NCI-H2196 (cell line): ENCODE results near the gene AGAP1.

ENCODE experiments used
- DNase-seq: peaks from one replicate; lab custom pipeline; 2025; ENCODE audit not compliant: unreplicated experiment; lab: John Stamatoyannopoulos, UW

AGAP1 gene

DNA sequence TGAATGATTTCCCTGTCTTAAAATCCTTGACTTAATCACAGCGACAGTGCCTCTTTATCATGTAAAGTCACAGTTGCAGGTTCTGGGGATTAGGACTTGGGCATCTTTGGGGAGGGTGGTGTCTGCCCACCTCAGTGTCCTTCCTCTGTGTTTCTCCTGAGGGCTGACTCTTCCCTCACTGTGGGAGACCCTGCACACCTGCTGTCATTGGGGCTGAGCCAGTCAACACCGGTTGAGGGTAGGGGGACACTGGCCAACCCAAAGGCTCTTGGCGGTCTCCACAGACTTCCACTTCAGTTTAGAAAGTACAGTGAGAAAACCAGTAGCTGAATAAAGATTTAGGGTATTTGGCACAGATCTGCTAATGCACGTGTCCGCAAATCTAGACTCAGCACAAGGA lies 36.9 kb downstream of the AGAP1 start:
- DNase-seq, result no peak

DNA sequence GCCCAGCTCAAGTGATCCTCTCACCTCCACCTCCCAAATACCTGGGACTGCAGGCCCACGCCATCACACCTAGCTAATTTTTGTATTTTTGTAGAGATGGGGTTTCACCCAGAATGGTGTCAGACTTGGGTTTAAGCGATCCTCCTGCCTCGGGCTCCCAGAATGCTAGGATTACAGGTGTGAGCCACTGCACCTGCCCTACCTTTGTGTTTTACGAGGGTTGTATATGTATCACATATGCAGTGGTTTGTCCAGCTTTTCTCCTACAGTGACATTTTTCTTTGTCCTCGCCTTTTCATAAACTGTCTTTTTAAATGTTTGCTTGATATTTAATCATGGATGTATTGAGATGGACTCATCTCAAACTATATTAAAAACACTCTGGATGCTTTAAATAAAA lies 38.5 kb downstream of the AGAP1 start:
- no peak for DNase-seq

DNA sequence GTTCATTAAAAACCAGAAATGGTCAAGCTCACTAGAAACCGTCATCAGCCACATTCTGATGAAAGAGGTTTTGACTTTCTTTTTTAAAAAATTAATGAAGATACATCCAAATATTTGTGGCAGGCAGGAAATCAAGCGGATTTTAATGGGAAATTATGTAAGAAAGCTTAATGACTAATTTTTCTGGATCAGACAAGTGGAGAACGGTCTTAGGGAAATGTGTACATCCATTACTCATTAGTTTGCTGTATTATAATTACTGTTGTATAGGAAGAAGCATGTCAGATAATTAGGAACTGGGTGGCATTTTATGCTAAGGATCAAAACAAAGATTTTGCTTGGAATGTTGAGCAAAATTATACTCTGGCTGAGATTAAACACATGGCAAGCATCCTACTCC lies 39.4 kb downstream of the AGAP1 start:
- DNase-seq, result no peak

DNA sequence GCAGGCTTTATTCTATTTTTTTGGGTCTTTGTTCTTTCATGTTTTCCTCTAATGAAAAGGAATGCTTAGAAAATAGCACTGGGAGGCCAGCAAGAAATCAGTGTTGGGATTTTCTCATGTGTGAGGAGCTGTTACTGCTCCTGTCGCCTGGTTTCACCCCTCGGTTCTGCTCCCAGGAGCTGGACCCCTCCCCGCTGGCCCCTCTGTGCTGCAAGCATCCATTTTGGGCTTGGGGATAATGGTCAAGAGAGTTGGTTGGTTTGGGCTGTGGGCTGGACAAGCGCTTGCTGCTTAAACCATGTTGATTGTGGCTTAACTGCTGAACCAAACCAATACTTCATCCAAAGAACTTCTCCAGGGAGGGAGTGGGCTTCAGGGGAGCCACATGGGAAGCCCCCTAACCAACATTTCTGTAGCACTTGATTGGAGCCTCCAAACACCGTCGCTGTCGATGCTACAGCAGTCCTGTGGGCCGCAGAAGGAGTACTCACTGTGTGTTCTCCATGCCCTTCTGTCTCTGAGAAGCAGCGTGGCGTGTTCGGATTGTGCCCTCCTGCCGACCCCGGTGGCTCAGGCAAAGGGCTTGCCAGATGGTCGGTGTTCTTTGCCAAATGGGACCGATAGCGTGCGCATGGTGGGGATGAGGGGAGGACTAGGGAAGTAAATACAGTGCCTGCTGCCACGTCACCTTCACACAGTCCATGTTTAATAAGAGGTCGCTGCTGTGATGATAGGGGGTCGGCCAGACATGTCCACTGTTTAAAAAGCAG lies 40.0 kb downstream of the AGAP1 start:
- DNase-seq, result no peak

DNA sequence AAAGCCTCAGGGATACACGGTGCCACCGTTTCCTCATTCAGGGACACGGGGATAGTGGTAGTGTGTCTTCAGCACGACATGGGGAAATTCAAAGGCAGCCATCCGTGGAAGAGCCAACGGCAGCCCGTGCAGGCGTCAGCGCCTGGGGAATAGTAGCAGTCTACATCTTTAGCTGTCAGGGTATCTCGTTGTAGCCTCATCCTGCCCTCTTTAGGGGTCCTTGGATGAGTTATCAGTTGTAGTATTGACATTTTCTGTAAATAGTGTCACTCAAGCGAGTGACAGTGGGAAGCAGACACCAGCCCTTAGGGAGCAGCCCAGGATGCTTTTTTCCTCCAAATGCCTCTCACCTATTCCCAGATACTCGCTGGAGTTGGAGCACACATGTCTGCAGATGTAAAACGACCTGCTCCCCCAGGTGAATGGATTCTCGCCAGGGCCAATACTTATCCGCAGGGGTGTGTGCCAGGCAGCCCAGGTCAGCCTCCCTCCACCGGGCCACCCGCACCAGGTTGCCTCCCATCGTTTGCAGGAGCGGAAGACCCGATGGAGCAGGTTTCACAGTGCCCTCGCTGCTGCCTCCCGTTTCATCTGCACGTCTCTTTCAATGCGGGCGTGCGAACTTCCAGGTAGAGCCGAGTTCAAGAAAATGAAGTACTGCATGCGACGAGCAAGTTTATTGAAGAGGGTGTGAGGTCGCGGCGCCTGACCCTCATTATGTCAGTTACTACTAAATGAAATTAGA lies 41.0 kb downstream of the AGAP1 start:
- no peak for DNase-seq

DNA sequence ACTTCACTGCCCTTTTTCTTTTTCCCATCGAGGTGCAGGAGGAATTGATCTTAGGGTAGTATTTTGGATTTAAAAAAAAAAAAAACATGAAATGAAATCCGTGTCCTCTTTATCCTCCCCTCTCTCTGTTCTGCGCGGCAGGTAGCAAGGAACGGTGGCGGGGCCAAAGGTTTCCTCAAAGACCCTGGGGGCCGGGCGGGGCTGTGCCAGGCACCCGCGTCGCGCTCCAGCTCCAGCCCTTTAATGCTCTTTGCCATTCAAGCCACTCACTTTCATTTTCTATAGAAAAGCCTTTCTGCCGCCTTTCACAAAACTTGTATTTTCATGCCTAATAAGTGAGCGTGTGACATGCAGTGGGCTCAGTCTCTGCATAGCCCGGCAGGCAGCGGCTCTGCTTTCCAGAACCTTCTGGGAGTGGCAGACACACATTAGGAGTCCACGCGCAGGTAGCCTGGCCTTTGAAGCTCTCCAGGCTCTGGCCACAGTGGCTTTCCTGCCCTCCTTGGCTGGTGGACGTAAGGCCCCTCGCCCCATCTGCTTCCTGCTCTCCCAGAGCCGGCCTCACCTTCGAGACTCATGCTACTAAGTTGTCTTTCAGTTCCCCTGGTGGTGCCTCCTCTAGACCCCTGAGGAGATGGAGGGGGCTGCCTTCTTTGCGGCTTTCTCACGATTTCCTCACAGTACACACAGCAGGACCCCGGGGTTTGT lies 41.7 kb downstream of the AGAP1 start:
- no peak for DNase-seq

DNA sequence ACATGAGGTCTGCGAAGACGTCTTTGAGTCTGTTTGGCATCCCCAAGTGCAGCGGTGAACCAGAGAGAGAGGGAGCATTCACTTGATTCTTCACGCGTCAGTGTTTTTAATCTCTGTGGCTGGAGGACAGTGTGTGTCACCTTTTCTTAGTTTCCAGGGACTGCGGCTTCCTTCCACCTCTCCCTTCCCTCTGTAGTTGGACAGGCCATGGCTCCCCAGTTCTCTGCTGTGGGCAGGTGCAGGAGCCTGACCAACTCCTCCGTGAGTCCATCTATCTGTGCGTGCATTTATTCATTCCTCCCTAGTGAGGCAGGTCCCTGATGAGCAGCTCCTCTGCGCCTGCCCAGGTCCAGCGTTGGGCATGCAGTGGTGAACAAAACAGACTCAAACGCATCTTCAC lies 42.9 kb downstream of the AGAP1 start:
- DNase-seq, result no peak

DNA sequence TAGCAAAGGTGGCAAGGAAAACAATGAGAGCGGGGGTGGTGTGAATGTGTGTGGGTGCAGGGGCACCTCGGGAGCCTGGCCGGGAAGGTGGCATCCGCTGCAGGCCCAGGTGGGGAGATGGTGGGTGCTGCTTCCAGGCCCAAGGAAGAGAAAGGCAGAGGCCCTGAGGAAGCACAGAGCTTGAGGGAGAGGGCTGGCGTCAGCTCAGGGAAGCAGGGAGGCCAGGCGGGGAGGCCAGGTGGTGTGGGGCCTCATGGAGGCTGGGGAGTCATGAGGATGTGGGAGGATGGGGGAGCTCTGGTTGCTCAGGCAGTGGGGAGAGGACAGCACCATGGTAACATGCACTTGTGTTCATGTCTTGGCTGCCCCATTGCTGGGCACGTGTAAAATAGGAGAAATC lies 43.3 kb downstream of the AGAP1 start:
- DNase-seq, result no peak

DNA sequence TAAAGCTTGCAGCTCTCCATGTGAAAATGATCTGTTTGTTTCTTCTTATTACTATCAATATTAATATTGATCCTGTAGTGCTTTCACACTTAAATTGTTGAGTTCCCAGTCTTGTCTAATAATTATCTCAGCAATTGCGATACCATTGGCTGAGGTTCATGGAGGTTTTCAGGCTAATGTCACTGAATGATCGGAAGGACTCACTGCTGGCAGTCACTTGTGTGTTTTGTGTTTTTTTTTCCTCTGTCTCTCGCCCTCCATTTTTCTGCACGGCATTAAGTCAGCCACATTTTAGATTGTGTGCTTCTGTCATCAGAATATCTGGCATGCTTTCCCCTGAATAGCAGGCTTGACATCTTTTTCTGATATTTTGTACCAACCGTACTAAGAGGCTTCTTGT lies 43.7 kb downstream of the AGAP1 start:
- DNase-seq, result no peak

DNA sequence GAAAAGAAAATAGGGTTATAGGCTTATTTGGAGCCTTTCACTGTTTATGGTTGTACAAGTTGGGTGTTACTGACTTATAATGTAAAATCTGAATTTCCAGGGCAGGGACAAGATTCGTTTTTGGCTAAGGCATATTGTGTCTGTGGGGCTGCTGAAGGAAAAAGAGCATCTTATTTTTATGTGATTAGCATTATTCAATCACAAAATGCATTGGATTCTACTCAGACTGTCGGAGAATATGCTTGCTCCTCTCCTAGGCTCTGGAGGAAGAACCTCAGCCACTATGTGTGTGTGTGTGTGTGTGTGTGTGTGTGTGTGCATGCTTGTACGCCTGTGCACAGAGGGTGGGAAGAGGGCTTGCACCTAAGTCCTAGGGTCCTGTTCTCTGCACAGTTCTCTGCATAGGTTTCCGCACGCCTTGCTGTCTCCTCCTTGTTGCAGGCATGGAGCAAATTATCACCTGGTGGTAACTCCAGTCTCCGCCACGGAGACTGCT lies 44.3 kb downstream of the AGAP1 start:
- DNase-seq, result no peak

DNA sequence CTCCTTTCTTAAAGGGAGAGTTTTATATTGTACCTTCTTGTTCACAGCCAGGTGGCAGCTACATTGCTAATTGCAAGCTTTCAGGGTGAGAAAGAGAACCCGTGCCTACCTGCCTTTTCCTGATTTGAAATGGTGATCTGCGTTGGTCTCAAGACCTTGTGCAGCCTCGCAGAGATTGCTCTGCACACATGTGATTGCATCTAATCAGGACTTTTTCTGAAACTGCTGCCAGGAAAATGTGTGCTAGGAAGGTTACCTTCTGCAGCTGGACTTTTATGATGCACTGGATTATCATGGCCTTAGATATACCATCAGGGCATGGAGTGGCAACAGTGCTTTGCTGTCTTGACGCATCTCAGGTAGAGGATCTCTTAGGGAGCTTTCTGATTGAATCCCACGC lies 45.1 kb downstream of the AGAP1 start:
- no peak for DNase-seq

DNA sequence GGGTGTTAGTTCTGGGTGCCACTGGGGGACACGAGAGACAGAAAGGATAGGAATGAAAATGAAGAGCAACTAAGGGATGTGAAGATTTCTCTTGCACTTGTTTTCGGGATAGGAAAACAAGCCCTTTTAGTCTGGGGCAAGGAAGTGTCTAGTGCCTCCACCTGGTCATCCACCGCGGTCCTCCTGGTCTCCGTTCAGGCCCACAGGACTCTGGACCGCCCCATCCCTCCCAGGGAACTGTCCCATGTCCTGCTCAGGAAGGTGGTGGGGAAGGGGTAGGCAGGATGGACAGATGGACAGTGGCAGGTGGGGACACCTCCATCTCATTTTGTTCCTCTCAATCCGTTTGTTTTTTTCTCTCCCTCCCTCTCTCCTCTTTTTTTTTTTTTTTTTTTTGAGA lies 45.9 kb downstream of the AGAP1 start:
- no peak for DNase-seq

DNA sequence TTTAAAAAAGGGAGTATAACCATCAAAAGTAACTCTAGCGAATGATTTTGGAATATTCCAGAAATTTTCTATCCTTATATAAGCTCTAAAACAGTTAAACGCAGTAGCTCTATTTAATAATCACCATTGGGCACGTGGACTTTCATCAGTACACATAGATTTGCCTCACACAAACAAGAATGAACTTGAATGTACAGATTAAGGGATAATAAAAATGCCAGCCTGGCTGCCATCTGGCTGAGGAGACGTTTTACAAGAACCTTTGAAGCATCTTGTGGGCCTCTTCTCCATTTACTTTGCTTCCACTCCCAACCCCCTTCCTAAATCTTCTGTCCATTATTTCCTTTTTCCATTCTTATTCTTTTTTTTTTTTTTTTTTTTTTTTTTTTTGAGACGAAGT lies 47.2 kb downstream of the AGAP1 start:
- DNase-seq, result no peak

DNA sequence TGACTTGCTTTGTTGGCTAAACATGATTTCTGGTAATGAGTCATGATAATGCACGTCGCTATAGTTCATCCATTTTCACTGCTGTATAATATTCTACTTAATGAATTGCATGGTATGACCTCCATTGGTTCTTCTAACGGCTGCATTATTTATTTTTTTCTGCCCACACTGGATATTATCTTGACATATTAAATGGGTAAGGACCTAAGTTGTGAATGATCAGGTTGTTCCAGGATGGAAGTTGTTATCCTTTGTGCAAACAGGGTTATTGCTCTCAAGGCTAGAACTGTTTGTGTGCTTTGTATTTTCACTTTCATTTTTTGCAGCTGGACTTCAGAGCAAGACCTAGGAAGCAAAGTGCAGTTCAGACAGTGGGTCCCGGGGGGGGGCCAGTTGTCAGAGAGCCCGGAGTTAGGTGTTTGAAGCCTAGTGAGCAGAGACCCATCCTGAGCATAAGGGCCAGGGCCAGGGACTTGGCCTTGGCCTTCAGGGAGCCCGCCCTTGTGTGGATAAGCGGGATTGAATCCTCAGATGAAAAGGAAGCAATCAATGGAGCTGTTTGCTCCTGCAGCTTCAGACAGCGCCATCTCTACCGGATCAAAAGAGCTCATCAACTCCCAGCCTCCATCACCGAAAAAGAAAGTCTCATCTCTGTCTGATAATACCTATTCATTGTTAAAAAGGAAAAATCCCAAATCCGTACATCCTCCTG lies 48.2 kb downstream of the AGAP1 start:
- DNase-seq, result no peak

DNA sequence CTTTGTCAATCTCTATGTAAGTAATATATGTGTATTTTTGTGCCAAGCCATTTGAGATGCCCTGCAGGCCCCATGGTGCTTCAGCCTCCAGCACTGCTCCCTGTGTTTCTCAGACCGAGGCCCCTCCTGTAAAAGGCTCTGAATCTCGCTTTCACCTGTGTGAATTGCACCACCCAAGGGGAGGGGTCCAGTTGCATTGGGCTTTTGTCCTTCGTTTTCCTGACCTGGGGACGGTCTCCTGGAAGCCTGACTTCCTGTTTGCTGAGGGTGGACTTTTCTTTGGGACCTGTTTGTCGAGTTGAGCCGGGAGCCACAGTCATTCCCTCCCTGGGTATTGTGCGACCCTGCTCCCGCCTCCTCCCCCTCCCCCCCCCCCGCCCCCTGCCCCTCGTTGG lies 48.9 kb downstream of the AGAP1 start:
- no peak for DNase-seq

DNA sequence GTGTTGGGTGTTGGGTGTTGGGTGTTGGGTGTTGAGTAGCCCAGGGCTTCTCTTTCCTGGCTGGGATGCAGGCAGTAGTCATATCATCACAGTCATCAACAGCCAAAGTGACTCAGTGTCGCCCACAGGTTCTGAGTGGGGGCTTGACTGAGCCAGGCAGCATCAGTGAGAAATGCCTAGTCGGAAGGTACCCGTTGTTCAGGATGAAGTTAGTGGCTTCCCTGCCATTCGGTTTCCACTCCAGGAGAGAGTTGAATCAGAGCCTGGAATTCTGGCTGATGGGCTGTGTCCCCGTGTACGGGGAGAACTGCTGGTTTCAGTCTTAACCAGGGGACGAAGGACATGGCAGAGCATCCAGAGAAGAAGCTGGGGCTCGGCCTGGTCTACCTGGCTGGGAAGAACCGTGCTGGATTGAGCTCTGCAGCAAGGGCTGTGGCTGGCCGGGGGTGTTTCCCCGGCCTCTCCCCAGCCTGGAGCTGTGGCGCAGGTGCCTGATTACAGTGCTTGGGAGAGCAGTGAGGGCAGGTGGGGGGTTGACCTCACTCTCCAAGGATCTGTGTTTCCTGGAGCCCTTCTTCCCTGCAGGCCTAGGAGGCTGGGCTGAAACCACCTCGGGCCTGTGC lies 49.4 kb downstream of the AGAP1 start:
- DNase-seq, result no peak

DNA sequence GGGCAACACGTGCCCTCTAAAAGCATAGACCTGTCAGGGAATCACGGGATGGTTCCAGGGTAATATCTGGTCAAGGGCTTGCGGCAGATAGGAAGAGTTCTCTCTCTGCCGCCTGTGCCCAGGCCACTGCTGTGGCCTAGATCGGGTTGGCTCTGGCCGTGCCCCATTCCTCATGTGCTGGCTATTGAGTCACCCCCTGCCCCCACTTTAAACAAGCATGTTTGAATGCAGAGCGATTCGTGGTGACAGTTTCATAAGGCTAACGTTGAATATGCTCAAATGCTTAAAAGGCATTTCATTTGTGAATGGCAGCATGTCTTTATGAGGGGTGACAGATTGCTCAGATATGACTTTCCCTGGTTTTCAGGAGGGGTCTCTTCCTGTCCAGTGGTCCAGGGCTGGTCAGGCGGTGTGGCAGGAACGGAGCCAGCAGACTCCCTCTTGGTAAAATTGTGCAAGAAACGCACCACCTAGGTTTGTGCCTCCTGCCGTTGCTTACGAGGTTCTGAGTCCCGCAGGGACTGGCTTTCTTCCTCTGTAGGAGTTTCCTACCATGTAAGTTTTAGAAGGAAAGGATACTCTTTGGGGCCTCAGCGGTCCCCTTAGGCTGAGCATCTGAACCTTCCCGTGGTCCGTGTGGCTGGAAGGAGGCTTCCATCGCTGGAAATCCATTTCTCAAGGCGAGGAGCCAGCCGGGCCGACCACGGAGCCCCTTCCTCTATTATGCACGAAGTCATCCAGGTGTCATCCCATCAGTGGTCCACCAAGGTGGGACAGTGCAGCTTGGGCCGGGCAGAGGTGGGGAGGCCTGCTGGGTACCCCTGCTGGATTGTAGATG lies 50.2 kb downstream of the AGAP1 start:
- DNase-seq, result no peak

DNA sequence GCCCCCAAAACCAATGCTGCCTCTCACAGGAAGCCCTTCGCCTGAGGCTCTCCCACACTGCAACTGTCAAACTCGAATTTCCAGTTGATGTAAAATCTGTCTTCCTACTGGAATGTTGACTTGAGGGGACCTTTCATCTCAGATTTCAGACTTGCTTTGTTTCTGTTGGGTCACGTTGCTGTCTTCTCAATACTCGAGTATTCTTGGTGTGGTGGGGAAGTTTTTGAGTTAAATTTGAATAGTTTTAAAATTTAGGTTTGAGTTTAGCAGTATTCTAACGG lies 50.8 kb downstream of the AGAP1 start:
- DNase-seq, result no peak

DNA sequence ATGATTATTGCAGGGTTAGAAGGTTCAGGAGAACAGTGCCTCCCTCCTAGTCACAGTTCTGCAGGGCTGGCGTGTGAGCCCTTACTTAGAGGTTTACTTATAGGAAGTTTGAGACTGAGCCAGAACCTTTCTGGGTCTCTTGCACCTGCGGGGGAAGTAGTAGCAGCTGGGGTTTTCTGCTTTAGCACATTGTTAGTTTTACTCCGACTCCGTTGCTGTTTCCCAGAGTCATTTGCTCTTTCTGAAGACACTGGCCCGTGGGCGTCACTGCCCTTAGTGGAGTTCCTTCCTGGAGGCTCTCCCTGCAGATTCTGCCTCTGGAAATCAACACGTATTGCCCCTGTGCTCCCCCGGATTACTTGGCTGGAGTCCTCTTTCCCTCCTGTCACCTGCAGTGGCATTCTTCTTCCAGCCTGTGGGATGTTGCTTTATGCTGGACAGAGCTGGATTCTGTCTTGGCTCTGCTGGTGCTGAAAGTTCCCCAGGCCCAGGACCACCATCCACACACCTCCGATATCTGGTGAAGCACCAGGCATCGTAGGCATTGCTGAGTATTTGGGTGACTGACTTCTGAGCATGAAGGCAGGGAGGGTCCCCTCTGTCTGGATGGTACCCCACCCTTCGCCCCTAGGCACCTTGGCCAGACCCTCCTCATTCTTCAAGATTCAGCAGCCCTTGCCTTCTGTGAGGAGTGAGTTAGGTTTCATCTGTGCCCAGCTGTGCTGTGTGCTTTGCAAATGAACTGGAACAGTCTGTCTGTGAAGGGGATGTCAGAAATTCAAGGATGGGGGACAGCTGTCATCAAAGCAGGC lies 51.7 kb downstream of the AGAP1 start:
- no peak for DNase-seq

DNA sequence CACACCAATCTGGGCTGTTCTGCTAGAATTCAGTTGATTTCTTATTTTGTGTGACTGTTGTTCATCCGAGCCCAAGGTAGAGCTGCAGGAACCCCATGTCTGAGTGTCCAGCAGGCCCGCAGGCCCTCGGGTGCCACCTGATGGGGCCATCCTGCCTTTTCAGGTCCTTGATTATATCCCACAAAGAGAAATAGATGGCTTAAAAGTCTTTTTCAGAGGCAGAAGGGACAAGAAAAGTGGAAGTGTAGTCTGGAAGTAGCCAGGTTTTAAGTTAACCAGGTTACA lies 52.2 kb downstream of the AGAP1 start:
- DNase-seq, result no peak
